Heart left ventricle (tissue), 13 donors: ENCODE measurements around the gene MEGF11.

Source experiments
- CTCF ChIP-seq, 12 donors: fragments of 200-600 bp; sonication (generic) in 4 of 12; IDR thresholded peaks; one replicate each; pipeline versions ENCODE4 v1.5.0 to v1.8.0; 2018 to 2022; ENCODE audit warnings: antibody characterized with exemption in 12 of 12, mild to moderate bottlenecking in 5 of 12
- POLR2A ChIP-seq, 2 donors: fragments of 450-650 bp; IDR thresholded peaks; one replicate each; pipeline ENCODE4 v1.6.1; 2017; ENCODE audit warnings: antibody characterized with exemption in 2 of 2, mild to moderate bottlenecking in 2 of 2, moderate library complexity in 2 of 2
- donor health status: ischemic (EF 13 %, LVEDD 7.1; RV severe dilation, severe dysfunction).
- donor health status: DM: no; HTN: yes; CAD: no.
- donor health status: DM: no; HTN: no; CAD: no.
- donor health status: ischemic (EF 25% LVEDD 6.9; RV normal size, moderate dysfunction).
- donor health status: ischemic (EF 25% LVEDD 5.7; RV mildly dilated, moderate dysfunction).
- donor health status: ischemic (EF 35%, LVEDD 5.7; RV mildly dilated, moderate dysfunction).
- donor health status: nonischemic (EF 11% LVEDD 7.7; RV severe dilation, severe dysfunction).
- donor health status: DM: yes; HTN: yes; CAD: no.
- donor health status: PGD.
- donor health status: ischemic (EF 29% LVEDD 5.4; RV normal size, mild dysfunction).
- donor health status: nonischemic (EF 23%, LVEDD 6.1; RV moderate dilation, normal function).

GRCh38 chr15:65935391-65935790 is 318.2 kb downstream of the MEGF11 start:
- TF ChIP-seq CTCF (IDR thresholded peaks at IDR 0.05) (no peak), POLR2A (IDR thresholded peaks at IDR 0.05) (no peak)
